HG03025 (cell line): ENCODE measurements around the gene GPATCH8.
"Not testable (repeated sequence)": the region's sequence is repeated elsewhere in the genome, so short reads cannot be mapped to it uniquely, and the experiment has no call there.

Experiments used
- ATAC-seq: cut with Tn5 transposase; IDR thresholded peaks from one replicate; pipeline ENCODE4 v1.9.1; 2021; ENCODE audit warnings: mild to moderate bottlenecking, moderate library complexity; ENCODE audit not compliant: unreplicated experiment, low FRiP score

The GPATCH8 gene

DNA sequence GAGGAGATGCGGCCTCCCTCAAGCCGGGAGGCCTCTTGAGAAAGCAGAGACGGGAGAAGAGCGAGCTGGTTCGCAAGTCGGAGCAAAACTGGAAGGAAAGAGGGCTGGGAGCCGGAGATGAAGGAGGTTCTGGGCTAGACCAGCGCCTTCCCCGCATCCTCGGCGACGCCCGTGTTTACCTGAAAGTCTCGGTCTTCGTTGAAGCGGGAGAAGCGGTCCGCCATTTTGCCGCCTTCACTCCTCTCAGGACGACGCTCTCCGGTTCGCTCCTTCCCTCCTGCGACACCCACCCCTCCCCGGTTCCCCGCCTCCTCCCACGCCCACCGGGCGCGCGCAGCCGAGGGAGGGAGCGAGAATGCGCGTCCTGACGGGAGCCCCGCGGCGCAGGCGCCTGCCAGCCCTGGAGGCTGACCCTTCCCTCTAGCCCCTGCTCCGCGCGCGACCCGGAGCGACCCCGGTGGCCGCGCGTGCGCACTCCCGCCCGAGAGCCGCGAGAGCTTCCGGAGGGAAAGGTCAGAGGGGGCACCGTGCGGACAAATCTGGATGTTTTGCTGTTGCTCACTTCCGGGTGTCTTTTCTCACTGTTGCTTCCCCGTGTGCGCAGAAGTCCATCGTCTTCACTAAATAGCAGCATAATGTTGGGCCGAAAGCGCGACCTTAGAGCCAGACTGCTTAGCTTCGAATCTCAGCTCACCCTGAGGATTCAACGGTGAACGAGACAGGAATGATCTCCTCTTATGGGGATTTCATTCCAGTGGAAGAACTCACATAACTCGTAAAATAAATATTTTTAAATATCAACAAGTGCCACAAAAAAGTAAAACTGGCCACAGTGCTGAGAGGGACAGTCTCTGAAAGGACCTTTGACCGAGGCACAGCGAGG, at the start of gene GPATCH8:
Gene GPATCH8, minus strand, starts transcription at position 260 of the 883 bp plus-strand sequence. Its CDS starts 36 bp downstream, at position 224.
- ATAC-seq, result peak; percentile 83

DNA sequence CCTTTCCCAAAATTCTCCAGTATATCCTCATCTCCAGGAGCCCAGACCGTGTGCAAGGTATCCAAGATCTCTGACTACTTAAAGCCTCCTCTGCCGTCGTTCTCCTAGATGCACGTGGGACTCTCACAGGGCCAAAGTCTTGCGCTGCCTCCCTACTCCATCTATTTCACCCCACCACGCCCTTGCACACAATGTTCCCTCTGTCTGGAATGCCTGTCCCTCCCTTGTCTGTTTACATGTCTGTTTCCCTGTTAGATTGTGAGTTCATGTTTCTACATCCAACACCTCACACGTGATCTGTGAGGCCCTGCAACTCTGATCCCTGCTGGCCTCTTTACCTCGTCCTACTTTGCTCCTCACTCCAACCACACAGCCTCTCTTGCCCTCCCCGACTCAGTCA, 49.2 kb upstream of the GPATCH8 start:
- ATAC-seq, result no peak

DNA sequence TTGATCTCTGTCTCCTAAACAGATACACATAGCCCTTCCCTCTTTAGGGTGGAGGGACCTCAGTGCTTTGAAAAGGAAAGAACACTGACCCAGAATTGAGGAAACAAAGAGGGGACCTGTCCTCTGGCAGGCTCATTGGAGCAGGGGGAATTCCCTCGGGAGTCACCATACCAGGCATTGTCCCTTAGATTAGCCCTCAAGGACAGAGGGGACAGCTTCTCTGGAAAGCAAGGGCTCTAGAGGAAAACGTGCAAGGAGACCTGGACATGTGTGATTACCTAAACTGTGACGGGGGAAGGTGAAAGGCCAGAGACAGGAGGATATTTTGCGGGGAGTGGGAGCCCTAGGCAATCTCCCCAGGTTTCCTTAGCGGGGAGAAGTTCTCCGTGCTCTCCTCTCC, 46.5 kb upstream of the GPATCH8 start:
- no peak for ATAC-seq

DNA sequence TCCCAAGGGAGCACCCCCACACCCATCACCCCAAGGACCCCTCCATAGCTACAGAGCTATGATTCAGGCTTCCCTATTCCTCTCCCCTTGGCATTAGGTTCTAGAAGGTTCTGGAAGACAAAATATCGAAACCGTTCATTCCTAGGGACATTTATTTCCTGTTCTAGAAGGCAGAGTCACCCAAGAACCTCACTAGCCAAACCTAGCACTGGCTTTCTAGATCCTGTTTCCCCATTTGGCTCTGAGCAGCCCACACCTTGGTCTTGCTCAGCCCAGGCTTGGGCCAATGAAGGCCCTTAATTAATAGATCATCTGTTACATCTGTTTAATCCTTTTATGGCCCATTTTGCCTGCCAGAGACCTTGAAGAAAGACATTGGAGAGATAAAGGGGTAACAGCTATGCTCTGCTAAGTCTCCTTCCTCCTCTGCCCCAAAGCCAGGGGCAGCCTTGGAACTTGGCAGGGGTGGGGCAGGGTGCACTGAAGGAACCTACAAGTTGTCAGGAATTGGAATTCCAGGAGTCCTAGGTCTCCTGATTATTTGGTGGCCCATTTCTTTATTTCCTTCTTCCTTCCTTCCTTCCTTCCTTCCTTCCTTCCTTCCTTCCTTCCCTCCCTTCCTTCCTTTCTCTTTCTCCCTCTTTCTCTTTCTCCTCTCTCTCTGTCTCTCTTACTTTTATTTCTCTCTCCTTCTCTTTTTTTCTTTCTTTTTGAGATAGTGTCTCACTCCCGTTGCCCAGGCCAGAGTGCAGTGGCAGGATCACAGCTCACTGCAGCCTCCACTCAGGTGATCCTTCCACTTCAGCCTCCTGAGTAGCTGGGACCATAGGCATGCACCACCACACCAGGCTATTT, 45.4 kb upstream of the GPATCH8 start:
- no peak for ATAC-seq

DNA sequence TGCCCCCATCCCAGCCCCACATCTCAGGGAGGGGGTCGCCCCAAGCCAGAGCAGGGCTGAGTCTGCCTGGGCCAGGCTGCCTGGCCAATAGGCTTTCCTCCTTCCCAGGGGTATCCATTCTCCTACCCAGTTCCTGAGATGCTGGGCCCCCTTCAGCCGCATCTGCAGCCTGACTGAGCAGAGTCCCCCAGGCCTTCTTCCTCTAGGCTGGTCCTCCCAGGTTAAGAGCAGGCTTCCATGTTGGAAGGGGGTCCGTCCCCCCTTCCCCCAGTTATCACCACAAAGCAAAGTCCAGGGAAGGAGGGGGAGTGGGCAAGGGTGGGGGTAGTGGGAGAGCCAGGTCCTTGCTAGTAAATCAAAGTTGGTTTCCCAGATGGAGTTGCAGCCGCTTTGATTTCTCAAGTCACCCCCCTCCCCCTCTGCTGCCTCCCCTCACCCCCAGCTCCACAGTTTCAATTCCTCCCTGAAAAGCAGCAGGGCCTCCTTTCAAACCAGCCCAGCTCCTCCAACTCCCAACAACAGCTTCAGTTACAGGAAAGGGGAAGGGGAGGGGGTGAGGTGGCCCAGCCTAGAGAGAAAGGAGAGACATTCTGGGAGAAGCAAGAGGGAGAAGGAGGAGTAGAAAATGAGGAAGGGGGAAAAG, 44.5 kb upstream of the GPATCH8 start:
- no peak for ATAC-seq

DNA sequence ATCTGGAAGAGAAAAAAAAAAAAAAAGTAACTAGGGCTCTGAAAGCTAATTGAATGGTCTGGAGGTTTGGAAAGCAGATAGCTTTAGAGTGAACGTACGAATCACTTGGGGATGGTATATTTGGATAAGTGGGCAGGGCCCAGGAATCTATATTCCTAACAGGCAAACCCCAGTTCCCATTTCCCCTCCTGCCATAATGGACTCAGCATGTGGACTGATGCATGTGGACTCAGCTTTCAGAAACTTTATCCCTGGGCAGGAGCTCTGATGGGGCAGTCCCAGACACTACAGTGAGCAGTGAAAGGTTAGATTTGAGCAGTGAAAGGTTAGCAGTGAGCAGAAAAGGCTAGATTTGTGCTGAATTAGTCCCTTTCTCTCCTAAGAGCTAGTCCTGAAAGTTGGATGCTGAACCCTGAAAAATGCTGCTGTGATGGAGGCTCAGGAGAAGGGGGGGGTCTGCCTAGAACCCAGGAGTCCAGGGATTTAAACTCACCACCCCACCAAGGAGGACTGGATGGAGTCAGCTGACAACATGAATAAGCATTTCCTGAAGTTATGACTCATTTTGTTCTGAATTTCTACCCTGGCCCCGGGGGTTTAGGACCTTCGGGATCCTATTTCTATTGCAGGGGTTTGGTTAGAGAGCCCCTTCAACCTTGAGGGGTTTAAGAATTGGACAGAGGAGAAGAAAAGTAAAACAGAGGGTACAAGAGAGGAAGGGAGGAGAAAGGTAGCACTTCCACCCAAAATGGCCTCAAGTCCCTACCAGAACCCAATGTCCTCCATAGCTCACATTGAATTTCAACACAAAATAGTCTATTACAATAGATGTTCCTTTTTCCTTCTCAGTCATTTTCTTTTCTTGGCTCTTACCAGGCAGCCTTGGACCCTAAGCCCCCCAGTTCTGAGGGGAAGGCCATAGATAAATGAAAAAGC, 43.7 kb upstream of the GPATCH8 start:
- ATAC-seq, result no peak

DNA sequence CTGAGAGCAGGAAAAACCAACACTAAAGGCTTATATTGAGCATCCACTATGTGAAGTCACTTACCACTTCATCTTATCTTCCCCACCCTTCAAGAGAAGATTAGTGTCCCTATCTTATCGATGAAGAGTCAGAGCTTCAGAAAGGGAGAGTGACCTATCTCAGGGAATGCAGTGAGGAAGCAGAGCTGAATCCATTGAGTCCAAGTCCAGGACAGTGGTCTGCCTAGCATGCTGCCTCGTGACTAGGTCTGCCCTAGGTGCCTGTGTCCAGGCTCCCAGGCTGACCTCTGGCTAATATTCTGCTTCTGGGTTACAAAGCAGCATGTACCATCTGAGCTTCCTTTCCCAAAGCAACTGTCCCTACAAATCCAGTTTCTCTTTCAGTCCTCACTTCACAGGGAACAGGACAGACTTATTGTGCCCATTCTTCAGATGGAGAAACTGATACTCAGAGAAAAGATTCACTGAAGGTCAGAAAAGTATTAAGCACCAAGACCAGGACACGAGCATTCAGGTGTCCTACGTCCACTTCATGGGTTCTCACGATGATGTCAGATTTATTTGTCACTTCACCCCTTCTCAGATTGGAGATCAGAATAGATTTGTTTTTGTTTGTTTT, 40.8 kb upstream of the GPATCH8 start:
- ATAC-seq, result no peak

DNA sequence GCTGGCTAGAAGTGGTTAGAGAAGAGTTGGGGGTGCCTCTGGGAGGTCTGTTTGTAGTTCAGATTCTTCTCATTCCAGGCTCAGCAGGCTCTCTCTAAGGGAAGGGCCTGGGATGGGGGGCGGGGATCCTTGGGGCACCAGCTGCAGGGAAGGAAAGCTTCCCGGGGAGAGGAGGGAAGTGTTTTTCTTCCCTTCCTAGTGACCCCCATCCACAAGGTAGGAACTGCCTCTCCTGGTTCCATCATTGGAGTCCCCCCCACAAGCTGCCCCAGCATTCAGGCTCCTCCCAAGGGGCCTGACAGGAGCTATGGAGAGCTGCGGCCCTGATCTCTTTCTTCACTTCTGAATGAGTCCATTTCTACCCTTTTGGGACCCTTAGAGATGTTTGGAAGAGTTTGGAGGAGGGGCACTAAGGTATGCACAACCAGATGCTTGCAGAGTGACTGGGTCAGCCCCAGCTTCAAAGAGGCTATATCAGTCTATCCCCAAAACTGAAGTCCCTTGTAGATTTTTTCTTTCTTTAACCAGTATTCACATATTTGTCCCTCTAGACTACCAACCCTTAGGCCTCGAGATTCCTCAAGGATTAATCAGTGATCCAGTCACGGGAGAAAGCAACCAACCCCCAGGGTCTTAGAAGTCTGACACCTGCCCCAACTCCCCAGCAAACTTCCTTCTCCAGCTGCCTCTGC, 40.2 kb upstream of the GPATCH8 start:
- ATAC-seq, result no peak

DNA sequence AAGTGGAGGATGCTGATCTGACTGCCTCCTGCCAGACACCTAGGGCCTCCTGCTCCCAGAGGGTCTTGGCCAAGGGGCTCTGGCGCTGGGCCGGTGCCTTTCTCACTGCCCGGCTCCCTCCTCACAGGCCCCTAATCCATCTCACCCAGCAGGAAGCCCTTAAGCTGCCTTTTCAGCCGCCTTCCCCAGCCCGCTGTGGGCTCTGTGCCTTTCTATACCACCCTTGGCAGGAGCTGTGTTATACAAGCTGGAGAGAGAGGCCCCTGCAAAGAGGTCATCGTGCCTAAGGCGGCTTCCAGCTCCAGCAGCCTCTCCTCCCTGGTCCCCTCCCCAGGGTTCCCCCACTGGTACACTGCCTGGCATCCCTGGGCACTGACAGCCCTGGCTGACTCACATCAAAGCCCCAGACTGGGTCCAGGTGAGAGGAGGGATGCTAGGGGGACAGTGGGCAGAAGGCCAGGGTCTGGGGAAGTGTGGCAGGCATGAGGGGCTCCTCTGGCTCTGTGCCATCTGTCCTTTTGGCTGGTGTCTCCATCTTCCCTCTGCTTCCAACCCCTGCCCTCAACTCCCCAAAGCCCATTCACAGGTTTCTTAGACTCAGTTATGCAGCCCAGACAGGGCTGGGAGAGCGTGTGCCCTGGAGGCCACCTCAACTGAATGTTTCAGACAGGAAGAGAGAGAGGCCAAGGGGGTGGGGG, 38.8 kb upstream of the GPATCH8 start:
- ATAC-seq, result no peak

DNA sequence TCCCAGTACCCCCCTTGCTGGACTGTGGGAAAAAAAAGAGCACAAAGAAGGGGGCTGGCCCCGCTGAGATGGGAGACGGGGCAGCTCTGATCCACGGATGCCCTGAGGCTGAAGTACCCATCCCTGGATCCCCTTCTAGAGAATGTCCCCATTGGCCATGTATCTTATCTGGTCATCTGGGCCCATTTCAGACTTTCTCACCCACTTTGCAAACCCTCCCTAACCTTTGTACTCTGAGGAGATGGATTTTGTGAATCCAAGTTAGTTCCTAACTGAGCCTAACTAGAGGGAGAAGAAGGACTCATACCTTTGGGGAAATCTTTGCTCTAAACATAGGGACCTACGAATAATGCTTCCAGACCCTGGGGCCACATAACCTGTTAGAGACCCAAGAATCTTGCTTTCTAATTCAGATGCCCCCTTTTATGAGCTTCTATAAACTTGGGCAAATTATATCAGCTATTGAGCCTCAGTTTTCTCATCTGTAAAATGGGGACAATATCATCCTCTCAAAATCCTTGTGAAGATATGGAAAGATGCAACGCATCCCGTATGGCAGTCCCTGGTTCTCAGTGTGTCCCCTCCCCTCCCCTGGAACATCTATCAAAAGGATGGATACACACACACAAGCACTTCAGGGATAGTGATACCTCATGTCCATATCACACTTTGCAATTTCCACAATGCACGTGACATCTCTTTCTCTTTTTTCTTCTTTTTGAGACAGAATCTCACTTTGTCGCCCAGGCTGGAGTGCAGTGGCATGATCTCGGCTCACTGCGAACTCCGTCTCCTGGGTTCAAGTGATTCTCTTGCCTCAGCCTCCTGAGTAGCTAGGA, 37.3 kb upstream of the GPATCH8 start:
- no peak for ATAC-seq

DNA sequence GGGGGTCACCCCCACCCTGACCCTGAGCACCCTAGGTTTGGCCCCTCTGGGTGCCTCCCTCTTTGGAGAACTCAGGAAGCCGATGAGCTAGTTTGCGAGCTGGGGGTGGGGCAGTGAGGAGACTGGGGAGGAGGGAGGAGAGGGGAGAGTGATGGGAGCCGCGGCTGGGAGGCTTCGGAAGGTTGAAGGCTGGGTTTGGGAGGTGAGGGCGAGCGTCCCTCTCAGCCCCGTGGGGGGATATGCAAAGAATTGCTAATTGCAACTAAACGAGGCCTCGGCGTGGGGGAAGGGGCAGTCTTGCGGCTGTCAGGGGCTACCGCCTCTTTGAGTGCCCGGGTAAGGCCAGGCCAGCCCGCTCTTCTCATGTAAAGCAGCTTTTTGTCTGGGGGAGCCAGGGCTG, 36.5 kb upstream of the GPATCH8 start:
- ATAC-seq, result no peak

DNA sequence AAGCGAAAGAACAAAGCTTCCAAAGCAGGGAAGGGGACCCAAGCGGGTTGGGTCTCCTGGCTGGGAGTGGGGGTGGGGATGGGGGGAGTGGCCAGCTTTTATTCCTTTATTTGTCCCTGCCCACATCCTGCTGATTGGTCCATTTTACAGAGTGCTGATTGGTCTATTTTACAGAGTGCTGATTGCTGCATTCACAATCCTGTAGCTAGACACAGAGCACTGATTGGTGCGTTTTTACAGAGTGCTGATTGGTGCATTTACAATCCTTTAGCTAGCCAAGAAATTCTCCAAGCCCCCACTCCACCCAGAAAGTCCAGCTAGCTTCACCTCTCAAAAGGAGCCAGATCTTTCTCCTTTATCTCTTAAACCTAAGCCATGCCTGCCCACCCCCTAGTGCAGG, 34.7 kb upstream of the GPATCH8 start:
- ATAC-seq, result not testable (repeated sequence)

DNA sequence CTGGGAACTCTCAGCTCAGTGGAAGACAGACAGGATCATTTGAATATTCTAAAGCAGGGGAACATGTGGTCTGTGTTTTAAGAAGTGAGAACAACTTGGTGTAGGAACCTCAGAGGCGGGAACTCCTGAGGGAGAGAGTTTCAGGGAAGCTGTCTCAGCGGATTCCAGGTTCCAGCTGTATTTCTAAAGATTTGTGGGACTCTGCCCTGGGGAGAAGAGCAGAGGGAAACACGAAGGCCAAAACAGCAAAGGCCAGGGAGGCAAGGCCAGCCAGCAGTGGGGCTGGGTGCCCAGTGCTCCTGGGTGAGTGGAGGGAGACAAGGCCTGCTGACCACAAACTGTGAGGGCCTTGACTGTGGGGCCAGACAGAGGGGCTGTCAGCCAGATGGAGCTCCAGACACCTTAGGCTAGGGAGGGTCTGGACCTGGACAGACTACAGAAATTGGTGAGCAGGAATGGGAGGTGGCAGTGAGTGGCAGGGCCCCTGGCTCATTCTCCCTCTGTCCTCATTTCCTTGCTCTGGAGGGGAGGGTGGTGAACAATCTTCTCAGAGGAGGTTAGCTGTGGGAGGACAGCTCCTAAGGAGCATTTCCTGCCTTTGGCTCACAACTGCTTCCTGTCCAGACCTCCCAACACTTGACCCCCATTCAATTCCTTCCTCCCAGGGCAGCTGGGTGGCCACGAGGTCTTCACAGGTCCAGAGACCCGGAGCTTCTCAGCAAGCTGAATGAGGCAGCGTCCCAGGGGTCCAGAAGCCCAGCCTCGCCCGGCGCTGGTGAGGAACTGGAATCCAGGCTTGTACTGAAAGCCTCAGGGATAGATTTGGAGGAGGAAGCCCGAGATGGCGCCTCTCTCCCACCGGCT, 33.1 kb upstream of the GPATCH8 start:
- ATAC-seq, result no peak

DNA sequence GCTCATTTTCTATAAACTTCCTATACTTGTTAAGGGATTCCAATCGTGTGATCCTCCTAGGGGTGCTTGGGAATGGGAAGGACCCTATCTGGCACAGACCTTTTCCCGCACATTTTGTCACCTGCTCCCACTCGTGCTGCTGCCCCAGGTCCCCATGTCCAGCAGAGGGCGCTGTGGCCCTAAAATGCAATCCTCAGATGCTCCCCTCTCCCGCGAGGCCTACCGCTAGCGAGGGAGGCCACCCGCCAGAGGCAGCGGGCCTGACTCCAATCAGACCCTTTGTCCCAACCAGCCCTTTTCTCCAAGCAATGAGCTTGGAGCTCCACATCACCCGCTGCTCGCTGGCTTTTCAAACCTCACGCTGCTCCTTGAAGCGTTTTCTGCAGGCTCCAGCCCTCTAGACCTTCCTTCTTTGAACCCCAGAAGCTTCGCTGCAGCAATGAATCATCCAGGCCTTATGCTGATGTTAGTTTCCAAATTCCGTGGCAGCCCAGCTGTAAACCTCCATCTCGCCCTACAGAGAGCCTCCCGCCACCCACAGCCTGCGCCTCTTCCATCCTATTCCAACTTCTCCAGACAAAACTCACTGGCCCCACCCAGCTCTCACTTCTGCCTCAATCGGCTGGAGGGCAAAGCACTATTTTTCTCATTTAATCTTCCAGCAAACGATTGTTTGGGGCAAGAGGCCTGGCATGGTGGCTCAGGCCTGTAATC, 30.5 kb upstream of the GPATCH8 start:
- ATAC-seq, result no peak

DNA sequence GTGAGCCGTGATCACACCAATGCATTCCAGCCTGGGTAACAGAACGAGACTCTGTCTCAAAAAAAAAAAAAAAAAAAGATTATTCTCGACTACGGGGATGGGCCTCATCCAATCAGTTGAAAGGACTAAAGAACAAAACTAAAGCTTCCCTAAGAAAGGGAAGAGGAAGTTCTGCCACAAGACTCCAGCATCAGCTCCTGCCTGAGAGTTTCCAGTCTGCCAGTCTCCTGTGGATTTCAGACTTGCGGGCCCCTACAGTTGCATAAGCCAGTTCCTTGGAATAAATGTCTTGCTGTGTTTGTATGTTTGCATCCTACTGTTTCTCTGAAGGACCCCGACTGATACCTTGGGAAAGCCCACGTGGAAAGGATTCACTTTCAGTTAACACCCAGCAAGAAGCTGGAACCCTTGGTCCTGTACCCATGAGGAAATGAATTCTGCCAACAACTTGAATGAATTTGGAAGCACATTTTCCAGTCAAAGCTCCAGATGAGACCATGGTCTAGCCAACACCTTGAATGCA, 27.8 kb upstream of the GPATCH8 start:
- ATAC-seq, result no peak

DNA sequence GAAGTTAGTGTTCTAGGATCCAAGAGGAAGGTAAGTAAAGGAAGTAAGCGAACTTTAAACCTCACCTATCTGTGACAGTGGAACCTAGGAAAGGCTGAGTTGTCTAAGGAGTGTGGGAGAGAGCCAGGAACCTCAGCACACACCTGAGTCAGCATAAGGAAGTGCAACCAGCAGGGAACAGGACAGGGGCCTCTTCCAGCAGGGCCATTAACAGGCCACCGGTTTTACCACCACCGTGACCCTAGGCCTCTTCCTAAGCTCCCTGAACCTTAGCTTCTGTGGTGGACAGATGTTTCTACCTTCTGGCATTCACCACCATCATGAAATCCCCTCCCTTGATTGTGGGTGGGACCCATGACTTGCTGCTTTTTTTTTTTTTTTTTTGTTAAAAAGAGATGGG, 26.7 kb upstream of the GPATCH8 start:
- no peak for ATAC-seq
